PC-9 (cell line): ENCODE measurements around the gene EGFR.

Source experiments
- EZH2 ChIP-seq: fragments of 200-600 bp; sonication (generic); IDR thresholded peaks from 2 replicates; pipeline ENCODE4 v1.8.0; 2017; ENCODE audit warnings: antibody characterized with exemption, low read depth
- TF ChIP-seq, protein P1 (sequence below): fragments of 200-600 bp; sonication (generic); conservative IDR thresholded peaks from 2 replicates; pipeline ENCODE4 v1.6.1; 2017; ENCODE audit warnings: mixed run types, antibody characterized with exemption, mild to moderate bottlenecking, moderate library complexity

DNA sequence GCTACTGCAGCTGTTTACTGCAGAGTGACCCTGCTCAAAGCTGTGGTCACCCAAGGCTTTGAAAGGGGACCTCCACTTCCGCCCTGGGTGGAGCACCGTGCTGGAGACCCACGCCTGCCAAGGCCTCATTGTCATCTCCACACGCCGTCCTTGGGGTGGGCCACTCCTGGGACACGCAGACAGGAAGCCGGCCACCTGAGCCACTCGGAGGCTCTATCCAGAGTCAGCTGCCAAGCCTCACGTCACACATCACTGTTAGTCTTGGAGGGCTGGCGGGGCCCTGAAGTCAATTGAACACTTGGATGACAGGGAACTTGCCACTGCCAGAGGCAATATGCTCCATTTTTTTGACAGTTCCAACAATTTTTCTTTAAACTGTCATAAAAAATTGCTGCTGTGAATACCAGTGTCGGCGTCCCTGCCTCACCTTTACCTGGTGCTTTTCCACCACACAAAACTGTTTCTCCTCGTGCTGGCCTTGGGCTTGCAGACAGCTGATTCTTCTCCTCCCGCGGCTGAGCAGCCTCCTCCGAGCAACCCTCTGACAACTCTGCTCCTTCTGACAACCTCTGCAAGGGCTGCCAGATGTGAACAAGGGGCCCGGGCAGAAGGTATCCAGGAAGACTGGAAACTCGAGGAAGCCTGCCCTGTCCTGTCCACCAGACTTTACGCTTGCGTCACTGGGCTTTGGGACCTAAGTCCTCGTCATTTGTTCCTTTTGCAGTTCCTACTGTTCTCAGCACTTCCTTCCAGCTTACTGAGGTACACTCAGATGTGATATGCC lies 81.9 kb downstream of the EGFR start:
- TF ChIP-seq, protein P1, sequence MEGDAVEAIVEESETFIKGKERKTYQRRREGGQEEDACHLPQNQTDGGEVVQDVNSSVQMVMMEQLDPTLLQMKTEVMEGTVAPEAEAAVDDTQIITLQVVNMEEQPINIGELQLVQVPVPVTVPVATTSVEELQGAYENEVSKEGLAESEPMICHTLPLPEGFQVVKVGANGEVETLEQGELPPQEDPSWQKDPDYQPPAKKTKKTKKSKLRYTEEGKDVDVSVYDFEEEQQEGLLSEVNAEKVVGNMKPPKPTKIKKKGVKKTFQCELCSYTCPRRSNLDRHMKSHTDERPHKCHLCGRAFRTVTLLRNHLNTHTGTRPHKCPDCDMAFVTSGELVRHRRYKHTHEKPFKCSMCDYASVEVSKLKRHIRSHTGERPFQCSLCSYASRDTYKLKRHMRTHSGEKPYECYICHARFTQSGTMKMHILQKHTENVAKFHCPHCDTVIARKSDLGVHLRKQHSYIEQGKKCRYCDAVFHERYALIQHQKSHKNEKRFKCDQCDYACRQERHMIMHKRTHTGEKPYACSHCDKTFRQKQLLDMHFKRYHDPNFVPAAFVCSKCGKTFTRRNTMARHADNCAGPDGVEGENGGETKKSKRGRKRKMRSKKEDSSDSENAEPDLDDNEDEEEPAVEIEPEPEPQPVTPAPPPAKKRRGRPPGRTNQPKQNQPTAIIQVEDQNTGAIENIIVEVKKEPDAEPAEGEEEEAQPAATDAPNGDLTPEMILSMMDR, result no peak
- TF ChIP-seq EZH2, result no peak
